HCT116 (cell line): Measurements from ENCODE around the gene MAP3K4. TPM values are rescaled to one million over a fixed set of nuclear protein-coding genes. Genes with fewer than 3 reads are reported as not detected.

Experiments
- ATAC-seq: fragments of 200-7000 bp; cut with Tn5 transposase; 2 replicates; pipeline ENCODE4 v1.9.1; 2020; ENCODE audit warnings: mild to moderate bottlenecking, moderate library complexity
- BruUV-seq: library from RNA; stranded (reverse); fragments of 400-500 nt; replicated peaks from 2 replicates; lab custom pipeline; 2021; lab: Mats Ljungman, UMichigan
- CTCF ChIA-PET: fragments of 300-600 bp; sonication (Branson Sonifier 250); formaldehyde crosslinking; loops from one replicate; lab custom pipeline; 2021; ENCODE audit warnings: antibody characterized with exemption; lab: Charles Lee
- POLR2A ChIA-PET: fragments of 300-600, 350-600 bp; sonication (Branson Sonifier 250); formaldehyde crosslinking; loops from one replicate; lab custom pipeline; 2021; ENCODE audit warnings: antibody characterized with exemption; lab: Charles Lee
- RAD21 ChIA-PET, 2 experiments: fragments of 300-600 bp; sonication (Branson Sonifier 250); formaldehyde crosslinking; loops; one replicate each; lab custom pipeline; 2023; ENCODE audit warnings: low total read pairs in 2 of 2; ENCODE audit not compliant: uncharacterized antibody in 2 of 2, unreplicated experiment in 2 of 2, low non-redundant PET in 1 of 2; lab: Charles Lee
- DNase-seq: peaks from one replicate; pipeline ENCODE4 v3.0.0-alpha.2; 2010; ENCODE audit warnings: low read depth, low spot score
- H2AFZ ChIP-seq: fragments of 200-600 bp; shearing (Covaris generic), sonication (generic); 2 replicates; pipeline ENCODE4 v1.6.1; 2017; ENCODE audit warnings: low read depth, mixed run types, mixed read lengths, antibody characterized with exemption, low read length; ENCODE audit not compliant: poor library complexity, severe bottlenecking
- H3K27ac ChIP-seq: 2 replicates; pipeline ENCODE4 v1.5.1; 2012; ENCODE audit warnings: low read depth, low read length
- H3K27me3 ChIP-seq: fragments of 200-600 bp; sonication (generic); 2 replicates; pipeline ENCODE4 v1.6.1; 2016; ENCODE audit warnings: mixed run types, low read length, mixed read lengths; ENCODE audit not compliant: insufficient read depth
- H3K36me3 ChIP-seq, 2 experiments: fragments of 200-500 bp in 1 of 2; fragments of 200-600 bp in 1 of 2; sonication (Bioruptor generic) in 1 of 2; sonication (generic) in 1 of 2; 2 replicates each; pipeline versions ENCODE4 v1.5.1 to v1.6.1; 2014 to 2016; ENCODE audit warnings: low read length in 2 of 2, inconsistent platforms in 1 of 2, mixed read lengths in 1 of 2, mixed run types in 1 of 2; ENCODE audit not compliant: insufficient read depth in 2 of 2, control insufficient read depth in 1 of 2
- H3K4me1 ChIP-seq, 2 experiments: fragments of 200-600 bp in 1 of 2; sonication (generic) in 1 of 2; 2 replicates each; pipeline versions ENCODE4 v1.5.1 to v1.6.1; 2012 to 2017; ENCODE audit warnings: low read length in 2 of 2, inconsistent platforms in 1 of 2, mild to moderate bottlenecking in 1 of 2, mixed read lengths in 1 of 2, mixed run types in 1 of 2, moderate library complexity in 1 of 2; ENCODE audit not compliant: insufficient read depth in 2 of 2, control insufficient read depth in 1 of 2
- H3K4me2 ChIP-seq: fragments of 200-600 bp; sonication (generic); 2 replicates; pipeline ENCODE4 v1.6.1; 2017; ENCODE audit warnings: mixed run types, low read length, mixed read lengths
- H3K4me3 ChIP-seq, 2 experiments: fragments of 200-600 bp in 1 of 2; sonication (generic) in 1 of 2; replicated peaks in 1 of 2; 2 replicates each; pipeline ENCODE4 v1.5.1; 2011 to 2016; ENCODE audit warnings: low read length in 2 of 2, control low read depth in 1 of 2, low read depth in 1 of 2, mild to moderate bottlenecking in 1 of 2, mixed read lengths in 1 of 2, mixed run types in 1 of 2
- H3K79me2 ChIP-seq: fragments of 200-600 bp; sonication (generic); 2 replicates; pipeline ENCODE4 v1.6.1; 2017; ENCODE audit warnings: mild to moderate bottlenecking, mixed run types, low read length, moderate library complexity, mixed read lengths; ENCODE audit not compliant: insufficient read depth
- H3K9ac ChIP-seq: fragments of 200-600 bp; sonication (generic); 2 replicates; pipeline ENCODE4 v1.6.1; 2016; ENCODE audit warnings: low read length, mixed read lengths
- H3K9me2 ChIP-seq: fragments of 200-600 bp; sonication (generic), shearing (Covaris generic); 2 replicates; pipeline ENCODE4 v1.6.1; 2017; ENCODE audit warnings: mixed run types, mild to moderate bottlenecking, moderate library complexity; ENCODE audit not compliant: insufficient read depth
- H3K9me3 ChIP-seq, 2 experiments: fragments of 200-500 bp in 1 of 2; fragments of 200-600 bp in 1 of 2; sonication (Bioruptor generic) in 1 of 2; sonication (generic) in 1 of 2; 2 replicates each; pipeline ENCODE4 v1.6.1; 2014 to 2017; ENCODE audit warnings: low read length in 2 of 2, mixed read lengths in 2 of 2, inconsistent platforms in 1 of 2, low read depth in 1 of 2, mild to moderate bottlenecking in 1 of 2, mixed run types in 1 of 2, moderate library complexity in 1 of 2; ENCODE audit not compliant: control insufficient read depth in 1 of 2, insufficient read depth in 1 of 2
- H4K20me1 ChIP-seq: fragments of 200-600 bp; sonication (generic), shearing (Covaris generic); 2 replicates; pipeline ENCODE4 v1.6.1; 2017; ENCODE audit warnings: mixed run types, mild to moderate bottlenecking, moderate library complexity; ENCODE audit not compliant: insufficient read depth
- ATF3 ChIP-seq: IDR thresholded peaks from 2 replicates; pipeline ENCODE4 v1.6.1; 2012
- CEBPB ChIP-seq: IDR thresholded peaks from 2 replicates; pipeline ENCODE4 v1.6.1; 2012; ENCODE audit warnings: low read depth
- CTCF ChIP-seq, 3 experiments: fragments of 200-600 bp in 1 of 3; sonication (generic) in 1 of 3; IDR thresholded peaks in 2 of 3; conservative IDR thresholded peaks in 1 of 3; 2 replicates each; pipeline ENCODE4 v1.5.1; 2012 to 2017; ENCODE audit warnings: low read depth in 2 of 3, low read length in 2 of 3, antibody characterized with exemption in 1 of 3, borderline replicate concordance in 1 of 3, control low read depth in 1 of 3, mild to moderate bottlenecking in 1 of 3, mixed read lengths in 1 of 3, mixed run types in 1 of 3, moderate library complexity in 1 of 3; ENCODE audit not compliant: insufficient read depth in 1 of 3
- EGR1 ChIP-seq: IDR thresholded peaks from 2 replicates; pipeline ENCODE4 v1.6.1; 2012; ENCODE audit warnings: low read depth
- ELF1 ChIP-seq: IDR thresholded peaks from 2 replicates; pipeline ENCODE4 v1.6.1; 2012; ENCODE audit warnings: low read depth, borderline replicate concordance
- EZH2phosphoT487 ChIP-seq: fragments of 200-600 bp; IDR thresholded peaks from 2 replicates; pipeline ENCODE4 v1.6.1; 2018; ENCODE audit warnings: antibody characterized with exemption, borderline replicate concordance
- FOSL1 ChIP-seq: IDR thresholded peaks from 2 replicates; pipeline ENCODE4 v1.6.1; 2012; ENCODE audit warnings: low read depth
- MAX ChIP-seq: IDR thresholded peaks from 2 replicates; pipeline ENCODE4 v1.6.1; 2012
- POLR2AphosphoS5 ChIP-seq: IDR thresholded peaks from 2 replicates; pipeline ENCODE4 v1.6.1; 2011; ENCODE audit warnings: mild to moderate bottlenecking, low read depth, low read length, moderate library complexity
- RAD21 ChIP-seq: IDR thresholded peaks from 2 replicates; pipeline ENCODE4 v1.6.1; 2012; ENCODE audit warnings: low read depth, mild to moderate bottlenecking
- SIN3A ChIP-seq: IDR thresholded peaks from 2 replicates; pipeline ENCODE4 v1.6.1; 2012; ENCODE audit warnings: low read depth
- YY1 ChIP-seq: IDR thresholded peaks from 2 replicates; pipeline ENCODE4 v1.6.1; 2011; ENCODE audit warnings: low read length, low read depth, moderate library complexity, mild to moderate bottlenecking; ENCODE audit not compliant: insufficient replicate concordance; ENCODE audit errors: extremely low read depth
- ZBTB33 ChIP-seq: IDR thresholded peaks from 2 replicates; pipeline ENCODE4 v1.6.1; 2011; ENCODE audit warnings: mild to moderate bottlenecking, low read length, moderate library complexity; ENCODE audit not compliant: insufficient replicate concordance; ENCODE audit errors: extremely low read depth
- ZFX ChIP-seq: fragments of 450-650 bp; IDR thresholded peaks from 2 replicates; pipeline ENCODE4 v1.6.1; 2017
- ZNF274 ChIP-seq: fragments of 200-500 bp; sonication (Bioruptor generic); IDR thresholded peaks from 2 replicates; pipeline ENCODE4 v1.6.1; 2014; ENCODE audit warnings: mild to moderate bottlenecking, low read depth, low read length, inconsistent platforms
- intact Hi-C: fragments of 100-400 bp; cut with micrococcal nuclease; formaldehyde crosslinking; loops from 2 replicates; pipeline ENCODE4 v1.10.0; 2022
- total RNA-seq: library from RNA; stranded (reverse); gene quantifications from one replicate; pipeline ENCODE4 v1.2.1, GENCODE V29; 2021; ENCODE audit not compliant: unreplicated experiment

MAP3K4 gene
- total RNA-seq, 1 experiment from 2014 or later, result 46.5 TPM

GRCh38 chr6:161080263-161080970, 88.8 kb downstream of the MAP3K4 start:
- Histone ChIP-seq H4K20me1 (no peaks in the 10 kb centered on the region), H3K79me2 (no peaks in the 10 kb centered on the region), H3K9me2 (no peaks in the 10 kb centered on the region), H3K9me3 (no peaks in the 10 kb centered on the region), H3K4me3 (no peak overlapping the region), H3K27ac (no peak overlapping the region), H3K4me2 (no peak overlapping the region), H3K9ac (no peak overlapping the region), H3K36me3 (peaks cover 3 to 15% of the 10 kb centered on the region in 2 experiments; a peak in 2 of 4 replicates), H2AFZ (no peak overlapping the region), H3K4me1 (peaks cover 0 to 10% of the 10 kb centered on the region in 2 experiments; a peak in 2 of 4 replicates), H3K27me3 (no peaks in the 10 kb centered on the region)
- no peak for ATAC-seq
- CTCF ChIA-PET, result no interaction called here
- no peak for TF ChIP-seq POLR2AphosphoS5
- TF ChIP-seq SIN3A, result no peak
- TF ChIP-seq ZBTB33, result no peak
- no peak for TF ChIP-seq ATF3
- no peak for TF ChIP-seq CTCF (IDR thresholded peaks at IDR 0.05 in 2 of 3, conservative IDR thresholded peaks at IDR 0.05 in 1 of 3; ENCODE audit: borderline replicate concordance in 1 of 3, insufficient read depth in 1 of 3, low read depth in 2 of 3, low read length in 2 of 3)
- TF ChIP-seq ZNF274, result no peak
- TF ChIP-seq RAD21, result no peak
- TF ChIP-seq MAX, result no peak
- TF ChIP-seq FOSL1, result no peak
- TF ChIP-seq EZH2phosphoT487, result no peak
- TF ChIP-seq CEBPB, result no peak
- TF ChIP-seq YY1, result no peak
- TF ChIP-seq EGR1, result no peak
- TF ChIP-seq ELF1, result no peak
- no peak for TF ChIP-seq ZFX
- RAD21 ChIA-PET, result no interaction called here
- DNase-seq, result no peak
- intact Hi-C loops, result no loop called here
- BruUV-seq, result no TSS peak
- POLR2A ChIA-PET, result no interaction called here
